OCI-LY3 (cell line): ENCODE data around the gene KIF1A.

ENCODE experiments used
- H2AFZ ChIP-seq: fragments of 200-600, 300-600 bp; shearing (Covaris generic); 2 replicates; pipeline ENCODE4 v1.6.0; 2014; ENCODE audit warnings: antibody characterized with exemption, low read depth, low read length
- H3K27ac ChIP-seq: fragments of 200-600, 300-600 bp; sonication (generic); 2 replicates; pipeline ENCODE4 v1.5.1; 2014; ENCODE audit warnings: mild to moderate bottlenecking, low read length, moderate library complexity, mixed read lengths
- H3K27me3 ChIP-seq: fragments of 200-600, 300-600 bp; sonication (generic); 2 replicates; pipeline ENCODE4 v1.6.1; 2014; ENCODE audit warnings: low read depth, low read length, mixed read lengths
- H3K36me3 ChIP-seq: fragments of 200-600, 300-600 bp; sonication (generic); replicated peaks from 2 replicates; pipeline ENCODE3; 2014; ENCODE audit warnings: low read depth, low read length, mixed read lengths
- H3K4me1 ChIP-seq: fragments of 300-600, 200-600 bp; sonication (generic); 2 replicates; pipeline ENCODE4 v1.6.1; 2014; ENCODE audit warnings: low read length, mixed read lengths
- H3K4me2 ChIP-seq: fragments of 200-600, 300-600 bp; sonication (generic); 2 replicates; pipeline ENCODE4 v1.6.1; 2014; ENCODE audit warnings: low read length, mixed read lengths
- H3K4me3 ChIP-seq: fragments of 300-600, 200-600 bp; sonication (generic); 2 replicates; pipeline ENCODE4 v1.5.1; 2014; ENCODE audit warnings: antibody characterized with exemption, mild to moderate bottlenecking, low read length, moderate library complexity
- H3K79me2 ChIP-seq: fragments of 300-600, 200-600 bp; shearing (Covaris generic); 2 replicates; pipeline ENCODE4 v1.6.1; 2014; ENCODE audit warnings: mild to moderate bottlenecking, low read length, mixed read lengths
- H3K9ac ChIP-seq: fragments of 300-600, 200-600 bp; shearing (Covaris generic); 2 replicates; pipeline ENCODE4 v1.6.0; 2014; ENCODE audit warnings: mild to moderate bottlenecking, low read length, moderate library complexity
- H3K9me3 ChIP-seq: fragments of 200-600, 300-600 bp; shearing (Covaris generic); 2 replicates; pipeline ENCODE4 v1.6.1; 2014; ENCODE audit warnings: low read length, mixed read lengths; ENCODE audit not compliant: insufficient read depth
- H4K20me1 ChIP-seq: fragments of 200-600, 300-600 bp; sonication (generic); 2 replicates; pipeline ENCODE4 v1.6.1; 2016; ENCODE audit warnings: low read length, mixed read lengths; ENCODE audit not compliant: insufficient read depth
- CTCF ChIP-seq: fragments of 200-600, 300-600 bp; sonication (generic); IDR thresholded peaks from 2 replicates; pipeline ENCODE4 v1.5.1; 2014; ENCODE audit warnings: antibody characterized with exemption, low read length, low read depth
- EZH2phosphoT487 ChIP-seq: fragments of 200-600 bp; shearing (Covaris generic); IDR thresholded peaks from 2 replicates; pipeline ENCODE4 v1.6.1; 2018; ENCODE audit warnings: antibody characterized with exemption, mixed run types, low read depth

The KIF1A gene

DNA sequence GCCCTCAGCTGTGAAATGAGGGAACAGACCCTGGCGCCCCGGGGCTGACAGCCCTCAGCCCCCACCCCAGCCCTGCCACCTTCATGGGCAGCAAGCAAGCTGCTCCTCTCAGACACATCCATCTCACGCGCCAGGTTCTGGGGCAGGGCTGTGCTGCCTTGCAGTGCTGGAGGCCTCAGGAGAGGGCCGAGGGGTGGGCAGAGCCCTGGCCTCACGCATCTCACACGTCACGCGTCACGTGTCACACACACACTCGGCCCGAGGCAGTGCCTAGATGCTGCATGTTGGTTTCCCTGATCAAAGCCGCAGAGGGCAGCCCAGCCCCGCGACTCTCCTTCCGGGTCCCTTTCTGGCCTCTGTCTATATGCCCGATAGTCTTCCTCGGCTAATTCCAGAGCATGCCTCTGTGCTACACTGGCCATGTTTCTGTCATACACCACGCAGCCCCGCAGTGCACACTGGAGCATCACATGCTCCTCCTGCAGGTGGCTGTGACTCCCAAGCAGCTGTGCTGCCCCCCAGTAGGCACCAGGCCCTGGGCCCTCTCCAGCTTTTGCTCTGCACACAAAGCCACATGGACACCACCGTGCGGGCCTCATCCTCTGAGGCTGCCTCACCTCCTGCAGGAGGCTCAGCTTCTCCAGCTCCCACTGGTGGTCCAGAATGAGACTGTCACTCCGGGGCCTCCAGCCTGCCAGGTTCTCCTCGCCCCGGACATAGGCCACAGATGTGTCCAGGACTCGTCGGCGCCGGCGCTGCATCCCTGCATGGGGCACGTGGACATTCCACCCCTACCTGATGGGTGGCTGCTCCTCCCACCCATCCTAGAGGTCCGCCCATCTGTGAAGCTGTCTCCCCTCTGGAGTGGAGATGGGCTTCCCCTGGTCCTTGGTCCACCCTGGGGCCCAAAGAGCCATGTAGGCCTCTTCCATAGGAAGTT lies 97.0 kb downstream of the KIF1A start:
- no peak overlapping the region for H2AFZ ChIP-seq
- no peak overlapping the region for H3K27ac ChIP-seq
- H3K4me1 ChIP-seq = no peaks in the 10 kb centered on the region
- H3K36me3 ChIP-seq = no peaks in the 10 kb centered on the region
- no peak overlapping the region for H3K4me2 ChIP-seq
- H3K79me2 ChIP-seq = no peaks in the 10 kb centered on the region
- no peaks in the 10 kb centered on the region for H3K27me3 ChIP-seq
- no peaks in the 10 kb centered on the region for H3K9me3 ChIP-seq
- no peaks in the 10 kb centered on the region for H4K20me1 ChIP-seq
- TF ChIP-seq CTCF = no peak
- no peak for TF ChIP-seq EZH2phosphoT487
- H3K4me3 ChIP-seq = no peak overlapping the region
- H3K9ac ChIP-seq = no peak overlapping the region

DNA sequence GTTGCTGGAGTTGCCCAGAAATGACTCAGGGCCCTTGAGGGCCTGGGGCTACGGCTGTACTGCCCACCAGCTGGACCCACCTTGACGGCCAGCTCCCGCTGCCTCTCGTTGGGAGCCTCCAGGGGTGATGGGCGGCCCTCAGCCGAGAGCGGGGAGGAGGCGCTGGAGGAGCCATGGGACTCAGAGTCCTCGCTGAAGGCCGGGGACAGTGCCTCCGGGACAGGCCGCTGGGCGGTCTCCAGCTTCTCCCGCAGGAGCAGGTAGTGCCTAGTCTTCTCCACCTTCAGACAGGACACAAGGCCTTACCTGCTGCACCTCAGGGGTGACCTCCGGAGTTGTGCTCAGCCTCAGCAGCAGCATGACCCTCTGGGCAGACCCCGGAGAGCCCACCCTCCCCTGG lies 97.6 kb downstream of the KIF1A start:
- Histone ChIP-seq H2AFZ (no peak overlapping the region), H3K9me3 (no peaks in the 10 kb centered on the region), H3K4me3 (no peak overlapping the region), H3K36me3 (no peaks in the 10 kb centered on the region), H3K27me3 (no peaks in the 10 kb centered on the region), H3K4me1 (no peaks in the 10 kb centered on the region), H3K27ac (no peak overlapping the region), H3K9ac (no peak overlapping the region), H3K79me2 (no peaks in the 10 kb centered on the region), H3K4me2 (no peak overlapping the region), H4K20me1 (no peaks in the 10 kb centered on the region)
- TF ChIP-seq CTCF = no peak
- TF ChIP-seq EZH2phosphoT487 = no peak

- Histone ChIP-seq H3K36me3 (no peaks in the 10 kb centered on the region), H3K4me1 (no peaks in the 10 kb centered on the region), H3K9me3 (no peaks in the 10 kb centered on the region), H3K27ac (no peak overlapping the region), H3K27me3 (no peaks in the 10 kb centered on the region), H3K9ac (no peak overlapping the region), H3K4me2 (no peak overlapping the region), H2AFZ (no peak overlapping the region), H4K20me1 (no peaks in the 10 kb centered on the region), H3K4me3 (no peak overlapping the region), H3K79me2 (no peaks in the 10 kb centered on the region)
- TF ChIP-seq CTCF = no peak
- no peak for TF ChIP-seq EZH2phosphoT487
Observed at GRCh38 chr2:240721596-240722180, 98.3 kb downstream of the KIF1A start.
